NK-92 treated with Interleukin-12 subunit alpha and Interleukin-12 subunit beta, amount 100 ng/mL, for 24 hours (cell line): ENCODE measurements around the gene TEX13D.
A peak's percentile ranks its signal among the peaks of the same experiment; 100 is the strongest.

Experiments
- DNase-seq: peaks from one replicate; lab custom pipeline; 2025; lab: John Stamatoyannopoulos, UW

Gene TEX13D

DNA sequence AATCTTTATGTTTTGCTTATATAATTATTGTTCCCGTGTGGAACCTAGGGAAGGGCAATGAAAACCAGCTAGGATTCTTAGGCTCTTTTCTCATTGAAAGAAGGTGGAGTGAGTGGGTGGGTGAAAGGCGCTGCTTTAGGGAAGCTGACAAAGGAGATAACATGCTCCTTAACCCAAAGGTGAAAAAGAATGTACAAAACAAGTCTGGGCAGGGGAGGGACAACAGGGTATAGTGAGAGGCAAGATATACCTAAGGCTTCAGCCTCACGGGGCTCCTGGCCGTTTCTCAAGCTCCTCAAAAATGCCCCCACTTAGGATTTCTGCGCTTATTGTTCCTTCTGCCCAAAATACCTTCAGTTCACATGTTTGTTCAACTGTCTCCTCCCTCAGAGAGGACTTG lies 15.7 kb downstream of the TEX13D start:
- no peak for DNase-seq

- DNase-seq: no peak
These were observed 16.5 kb downstream of the TEX13D start for GRCh38 chrX:124348885-124349453.

- DNase-seq: no peak
These were observed 22.2 kb downstream of the TEX13D start for GRCh38 chrX:124354648-124355047.

GRCh38 chrX:124358800-124359383 lies 26.4 kb downstream of the TEX13D start:
- no peak for DNase-seq

GRCh38 chrX:124362072-124362471 lies 29.6 kb downstream of the TEX13D start:
- peak; percentile 12 for DNase-seq

- DNase-seq: no peak
These were observed 30.3 kb downstream of the TEX13D start for GRCh38 chrX:124362761-124363160.

DNA sequence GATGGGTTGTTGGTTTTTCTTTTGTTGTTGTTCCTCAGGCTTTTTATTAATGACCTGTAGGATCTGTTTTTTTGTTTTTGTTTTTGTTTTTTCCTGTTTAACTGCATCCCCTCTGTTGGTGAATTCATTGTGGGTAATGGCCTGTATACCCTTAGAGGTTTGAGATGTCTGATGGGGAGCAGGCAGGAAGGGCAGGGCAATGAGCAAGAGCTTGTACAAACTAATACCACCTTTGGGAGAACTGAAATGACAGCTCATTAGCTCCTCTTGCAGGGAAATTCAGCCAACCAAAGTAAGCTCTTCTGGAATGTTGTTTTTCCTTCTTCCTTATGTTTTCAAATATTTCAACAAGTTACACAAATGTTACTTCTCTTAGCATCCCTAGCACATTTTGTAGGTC lies 37.3 kb downstream of the TEX13D start:
- DNase-seq: no peak

DNA sequence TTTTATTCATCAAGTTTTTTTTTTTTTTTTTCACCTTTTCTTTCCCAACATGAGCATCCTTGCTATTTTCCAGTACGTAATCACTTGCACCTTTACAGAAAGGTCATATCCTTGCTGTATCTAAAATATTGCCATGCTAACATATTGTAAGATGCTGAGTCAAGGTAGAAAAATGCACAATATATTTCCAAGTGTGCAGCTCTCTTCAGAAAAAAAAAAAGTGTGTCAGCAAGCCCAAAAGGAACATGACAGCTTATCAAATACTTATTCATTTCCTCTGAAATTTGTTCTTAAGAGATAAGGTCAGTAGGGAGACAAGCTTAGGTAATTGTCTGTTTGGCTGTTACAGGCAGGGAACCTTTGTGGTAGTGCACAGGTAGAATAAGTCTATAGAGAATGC lies 40.9 kb downstream of the TEX13D start:
- no peak for DNase-seq

DNA sequence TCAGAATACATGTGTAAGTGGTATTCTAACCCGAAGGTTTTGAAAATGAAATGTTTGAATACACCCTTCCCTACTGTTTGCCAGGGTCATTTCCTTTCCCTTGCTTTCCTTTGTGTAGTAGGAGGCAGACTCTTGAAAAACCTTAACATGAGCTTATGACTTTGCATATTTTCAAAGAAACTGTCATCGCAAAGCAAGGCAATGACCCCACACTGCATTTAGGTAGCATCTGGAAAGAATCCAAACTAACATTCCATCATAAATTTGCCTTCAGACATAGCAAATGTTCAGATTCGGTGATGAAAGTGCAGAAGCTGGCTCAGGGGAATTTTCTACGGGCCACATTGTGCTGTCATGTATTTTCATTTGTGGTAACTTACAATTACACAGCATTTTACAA lies 46.2 kb downstream of the TEX13D start:
- DNase-seq: no peak

DNA sequence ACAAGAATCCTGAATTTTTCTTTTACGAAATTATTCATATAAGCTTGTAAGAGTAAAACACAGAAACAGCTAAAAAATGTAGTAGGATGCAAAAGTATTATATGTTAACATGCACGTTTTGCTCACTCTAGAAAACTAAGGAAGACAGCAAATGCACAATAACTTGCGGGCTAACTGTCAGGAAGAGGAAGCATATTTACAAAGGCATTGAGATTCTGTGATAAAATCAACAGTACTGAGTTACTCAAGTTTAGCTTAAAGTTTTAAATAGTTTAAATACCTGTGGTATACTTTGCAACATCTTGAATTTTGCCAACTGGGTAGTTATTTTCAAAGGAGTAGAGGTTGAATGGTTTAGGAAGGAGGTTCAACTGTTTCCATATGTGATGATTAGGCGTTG lies 50.9 kb downstream of the TEX13D start:
- DNase-seq: no peak

GRCh38 chrX:124386401-124386800 lies 53.9 kb downstream of the TEX13D start:
- no peak for DNase-seq
